ENCODE data around the gene CLRN1. TPM values are rescaled to one million over a fixed set of nuclear protein-coding genes. Genes with fewer than 3 reads are reported as not detected.
A peak's percentile ranks its signal among the peaks of the same experiment; 100 is the strongest.

Gene CLRN1
- not detected in 2 replicates for total RNA-seq

DNA sequence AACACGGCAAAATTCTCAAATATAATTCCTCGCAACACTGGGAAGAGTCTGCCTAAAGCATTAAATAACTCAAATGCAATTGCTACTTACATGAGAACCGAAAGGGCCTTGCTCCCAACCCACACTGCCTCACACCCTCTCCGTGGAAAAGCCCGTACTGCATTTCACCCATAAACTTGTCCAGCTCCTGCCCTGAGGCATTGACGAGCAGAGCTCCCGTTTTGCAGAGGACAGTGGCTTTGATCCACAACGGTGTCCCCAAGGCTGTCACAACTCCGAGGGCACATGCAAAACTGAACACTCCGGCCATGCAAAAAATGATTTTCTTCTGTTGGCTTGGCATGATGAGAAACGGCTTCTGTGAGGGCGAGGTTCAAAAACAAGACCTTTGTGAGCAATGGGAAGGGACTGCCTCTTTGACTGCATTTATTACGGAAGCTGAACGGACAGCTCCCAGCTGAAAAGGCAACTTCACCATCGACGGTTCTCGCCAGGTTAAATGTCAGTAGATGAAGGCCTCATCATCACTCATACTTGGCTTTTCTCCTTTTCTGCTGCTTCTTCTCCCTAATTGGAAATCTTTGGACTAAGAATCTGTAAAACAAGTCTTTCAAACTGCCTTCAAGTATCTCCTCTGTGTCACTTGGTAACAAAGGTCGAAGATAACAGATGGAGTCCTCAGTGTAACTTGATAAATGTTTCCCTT is at the start of gene CLRN1:
CLRN1 (minus strand) TSS at position 362 of the 706 bp plus-strand sequence; CDS start at position 343, 19 bp downstream.
- Histone ChIP-seq H3K27me3 (ENCODE audit: insufficient read depth, low read length) (peaks cover 5% of the 10 kb centered on the region), H3K9me3 (ENCODE audit: low read depth, low read length) (no peaks in the 10 kb centered on the region), H3K4me1 (ENCODE audit: insufficient read depth, low read length) (peaks cover 8% of the 10 kb centered on the region), H2AFZ (ENCODE audit: low read length) (no peak within 1 kb of the TSS), H3K79me2 (ENCODE audit: insufficient read depth, low read length) (no peaks in the 10 kb centered on the region), H4K20me1 (ENCODE audit: insufficient read depth, low read length) (no peaks in the 10 kb centered on the region), H3K36me3 (ENCODE audit: insufficient read depth, low read length) (no peaks in the 10 kb centered on the region), H3K4me3 (ENCODE audit: insufficient read depth, low read length) (no peak within 1 kb of the TSS), H3K27ac (ENCODE audit: low read depth, low read length) (no peak within 1 kb of the TSS), H3K4me2 (ENCODE audit: insufficient read depth, low read length) (no peak within 1 kb of the TSS)
- DNase-seq (ENCODE audit: insufficient read length, low spot score, missing footprints) = no peak
- TF ChIP-seq CTCF (IDR thresholded peaks at IDR 0.05; ENCODE audit: extremely low read depth, low read depth, low read length) = no peak

DNA sequence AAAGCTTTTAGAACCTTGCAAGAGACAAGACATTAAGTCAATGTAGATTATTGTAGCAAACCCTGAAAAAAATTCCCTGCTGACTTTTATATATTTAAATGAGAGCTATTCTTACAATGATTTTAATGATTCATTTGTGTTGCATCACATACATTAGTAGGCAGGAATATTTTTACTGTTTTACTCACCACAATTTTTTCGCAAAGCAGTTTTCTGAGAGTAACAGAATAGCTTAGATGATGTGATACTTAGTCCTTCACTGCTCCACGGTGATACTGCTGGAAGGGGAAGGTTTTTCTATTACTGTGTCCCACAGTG is 43.9 kb upstream of the CLRN1 start:
- Histone ChIP-seq H3K9me3 (ENCODE audit: low read depth, low read length) (no peaks in the 10 kb centered on the region), H4K20me1 (ENCODE audit: insufficient read depth, low read length) (no peaks in the 10 kb centered on the region), H3K36me3 (ENCODE audit: insufficient read depth, low read length) (no peaks in the 10 kb centered on the region), H3K79me2 (ENCODE audit: insufficient read depth, low read length) (no peaks in the 10 kb centered on the region), H3K4me3 (ENCODE audit: insufficient read depth, low read length) (no peak overlapping the region), H2AFZ (ENCODE audit: low read length) (no peak overlapping the region), H3K27ac (ENCODE audit: low read depth, low read length) (peak overlapping the region; percentile 37), H3K4me2 (ENCODE audit: insufficient read depth, low read length) (peak overlapping the region; percentile 18), H3K27me3 (ENCODE audit: insufficient read depth, low read length) (peaks cover 8% of the 10 kb centered on the region), H3K4me1 (ENCODE audit: insufficient read depth, low read length) (peaks cover 15% of the 10 kb centered on the region)
- peak; percentile 83 for DNase-seq (ENCODE audit: insufficient read length, low spot score, missing footprints)
- TF ChIP-seq CTCF (IDR thresholded peaks at IDR 0.05; ENCODE audit: extremely low read depth, low read depth, low read length) = no peak

DNA sequence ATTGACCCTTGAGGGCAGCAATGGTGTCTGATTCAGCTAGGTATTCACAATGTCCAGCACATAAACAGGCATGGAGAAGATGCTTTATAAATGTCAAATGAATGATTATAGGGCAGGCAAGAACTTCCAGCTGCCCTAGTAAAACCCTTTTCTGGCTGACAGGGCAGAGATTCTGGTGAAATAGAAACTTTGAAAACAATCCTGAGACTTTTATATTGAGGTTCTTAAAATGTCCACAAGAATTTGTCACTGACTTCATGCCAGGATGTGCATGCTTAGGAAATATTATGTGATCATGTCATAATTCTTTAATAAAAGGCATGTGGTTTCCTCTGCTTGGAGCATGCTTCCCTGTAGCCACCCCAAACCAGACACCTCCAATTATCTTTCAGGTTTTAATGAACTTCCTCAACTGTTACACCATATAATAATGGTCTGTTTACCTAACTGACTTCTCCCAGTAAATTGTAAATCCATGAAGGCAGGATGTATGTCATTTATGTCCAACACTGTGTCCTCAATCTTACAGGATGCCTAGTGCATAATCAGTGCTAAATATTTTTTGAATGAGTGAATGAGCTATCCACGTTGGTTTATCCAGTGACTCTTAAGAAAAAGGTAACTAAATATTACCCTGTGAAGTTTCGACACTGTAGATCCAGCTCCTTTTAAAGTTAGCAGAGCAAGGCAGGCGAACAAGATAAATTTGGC is 43.4 kb upstream of the CLRN1 start:
- peaks cover 6% of the 10 kb centered on the region for H3K27me3 ChIP-seq (ENCODE audit: insufficient read depth, low read length)
- H4K20me1 ChIP-seq (ENCODE audit: insufficient read depth, low read length) = no peaks in the 10 kb centered on the region
- H3K4me3 ChIP-seq (ENCODE audit: insufficient read depth, low read length) = no peak overlapping the region
- no peak for DNase-seq (ENCODE audit: insufficient read length, low spot score, missing footprints)
- H3K9me3 ChIP-seq (ENCODE audit: low read depth, low read length) = no peaks in the 10 kb centered on the region
- H2AFZ ChIP-seq (ENCODE audit: low read length) = no peak overlapping the region
- peaks cover 15% of the 10 kb centered on the region for H3K4me1 ChIP-seq (ENCODE audit: insufficient read depth, low read length)
- no peaks in the 10 kb centered on the region for H3K36me3 ChIP-seq (ENCODE audit: insufficient read depth, low read length)
- no peaks in the 10 kb centered on the region for H3K79me2 ChIP-seq (ENCODE audit: insufficient read depth, low read length)
- H3K4me2 ChIP-seq (ENCODE audit: insufficient read depth, low read length) = peak overlapping the region; percentile 18
- H3K27ac ChIP-seq (ENCODE audit: low read depth, low read length) = peak overlapping the region; percentile 37
- no peak for TF ChIP-seq CTCF (IDR thresholded peaks at IDR 0.05; ENCODE audit: extremely low read depth, low read depth, low read length)

DNA sequence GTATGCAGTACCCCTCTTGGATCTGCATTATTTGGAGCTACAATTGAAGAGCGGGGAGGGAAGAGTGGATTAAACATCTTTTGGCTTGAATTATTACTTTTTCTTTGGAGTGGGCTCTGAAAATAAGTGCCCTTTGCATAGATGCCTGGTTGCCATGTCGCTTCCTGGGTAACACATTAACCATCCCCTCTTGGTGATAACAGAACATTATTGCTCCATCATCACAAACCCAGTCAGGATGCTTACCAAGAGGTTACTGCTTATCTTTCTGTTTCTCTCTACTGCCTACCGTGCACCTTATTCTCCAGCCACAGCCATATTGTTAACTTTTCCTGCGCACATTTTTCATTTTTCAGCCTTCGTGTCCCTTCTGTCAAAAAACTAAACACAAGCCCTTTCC is 42.7 kb upstream of the CLRN1 start:
- DNase-seq (ENCODE audit: insufficient read length, low spot score, missing footprints) = no peak
- H3K27ac ChIP-seq (ENCODE audit: low read depth, low read length) = no peak overlapping the region
- no peaks in the 10 kb centered on the region for H3K27me3 ChIP-seq (ENCODE audit: insufficient read depth, low read length)
- no peak overlapping the region for H3K4me2 ChIP-seq (ENCODE audit: insufficient read depth, low read length)
- no peak for TF ChIP-seq CTCF (IDR thresholded peaks at IDR 0.05; ENCODE audit: extremely low read depth, low read depth, low read length)
- no peaks in the 10 kb centered on the region for H3K36me3 ChIP-seq (ENCODE audit: insufficient read depth, low read length)
- H3K4me3 ChIP-seq (ENCODE audit: insufficient read depth, low read length) = no peak overlapping the region
- H3K4me1 ChIP-seq (ENCODE audit: insufficient read depth, low read length) = peaks cover 15% of the 10 kb centered on the region
- H4K20me1 ChIP-seq (ENCODE audit: insufficient read depth, low read length) = no peaks in the 10 kb centered on the region
- no peaks in the 10 kb centered on the region for H3K9me3 ChIP-seq (ENCODE audit: low read depth, low read length)
- H2AFZ ChIP-seq (ENCODE audit: low read length) = no peak overlapping the region
- H3K79me2 ChIP-seq (ENCODE audit: insufficient read depth, low read length) = no peaks in the 10 kb centered on the region
